ENCODE results near the gene DNAJC30. TPM values are rescaled to one million over a fixed set of nuclear protein-coding genes. Genes with fewer than 3 reads are reported as not detected.
A peak's percentile ranks its signal among the peaks of the same experiment; 100 is the strongest.

Gene DNAJC30
- total RNA-seq, 1 donor from 2014 or later = 2.7 TPM

DNA sequence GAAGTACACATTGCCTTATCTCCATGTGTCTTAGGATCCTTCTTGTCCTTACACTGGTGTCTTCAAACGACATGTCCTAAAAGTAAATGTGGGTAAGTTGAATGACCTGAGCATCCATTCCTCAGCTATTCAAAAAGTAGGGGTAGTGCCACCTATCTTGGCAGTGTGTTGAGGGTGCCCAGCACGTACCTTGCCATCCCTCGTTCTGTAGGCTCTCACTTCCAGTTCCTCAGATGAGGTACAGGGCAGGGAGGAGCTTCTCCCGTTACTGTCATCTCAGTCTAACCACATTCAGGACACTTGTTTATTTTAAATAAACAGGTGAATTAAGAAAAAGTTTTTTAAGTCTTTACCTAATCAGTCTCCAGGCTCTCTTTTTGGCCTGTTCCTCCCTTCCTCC, 13.1 kb upstream of the DNAJC30 start:
- H3K4me3 ChIP-seq (ENCODE audit: low read depth, low read length) = no peak overlapping the region
- no peak for DNase-seq (ENCODE audit: low read depth)
- TF ChIP-seq, protein P1, sequence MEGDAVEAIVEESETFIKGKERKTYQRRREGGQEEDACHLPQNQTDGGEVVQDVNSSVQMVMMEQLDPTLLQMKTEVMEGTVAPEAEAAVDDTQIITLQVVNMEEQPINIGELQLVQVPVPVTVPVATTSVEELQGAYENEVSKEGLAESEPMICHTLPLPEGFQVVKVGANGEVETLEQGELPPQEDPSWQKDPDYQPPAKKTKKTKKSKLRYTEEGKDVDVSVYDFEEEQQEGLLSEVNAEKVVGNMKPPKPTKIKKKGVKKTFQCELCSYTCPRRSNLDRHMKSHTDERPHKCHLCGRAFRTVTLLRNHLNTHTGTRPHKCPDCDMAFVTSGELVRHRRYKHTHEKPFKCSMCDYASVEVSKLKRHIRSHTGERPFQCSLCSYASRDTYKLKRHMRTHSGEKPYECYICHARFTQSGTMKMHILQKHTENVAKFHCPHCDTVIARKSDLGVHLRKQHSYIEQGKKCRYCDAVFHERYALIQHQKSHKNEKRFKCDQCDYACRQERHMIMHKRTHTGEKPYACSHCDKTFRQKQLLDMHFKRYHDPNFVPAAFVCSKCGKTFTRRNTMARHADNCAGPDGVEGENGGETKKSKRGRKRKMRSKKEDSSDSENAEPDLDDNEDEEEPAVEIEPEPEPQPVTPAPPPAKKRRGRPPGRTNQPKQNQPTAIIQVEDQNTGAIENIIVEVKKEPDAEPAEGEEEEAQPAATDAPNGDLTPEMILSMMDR (conservative IDR thresholded peaks at IDR 0.05; ENCODE audit: low read depth, low read length) = no peak

DNA sequence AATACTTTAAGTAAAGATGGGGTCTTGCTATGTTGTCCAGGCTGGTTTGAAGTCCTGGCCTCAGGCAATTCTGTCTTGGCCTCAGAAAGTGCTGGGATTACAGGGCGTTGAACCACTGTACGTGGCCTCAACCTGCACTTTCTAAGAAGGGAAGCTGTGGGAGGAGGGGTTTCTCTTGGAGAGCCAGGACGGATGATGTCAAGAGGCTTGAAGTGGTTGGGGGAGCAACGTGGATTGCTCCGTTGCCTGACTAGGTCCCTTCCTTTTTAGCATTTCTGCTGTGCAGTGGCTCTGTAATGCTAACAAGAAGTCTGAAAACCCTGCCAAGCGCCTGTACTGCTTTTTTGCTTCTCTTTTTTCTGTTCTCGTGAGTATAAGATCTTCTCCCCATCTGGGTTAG, 7.4 kb upstream of the DNAJC30 start:
- DNase-seq (ENCODE audit: low read depth) = no peak
- H3K4me3 ChIP-seq (ENCODE audit: low read depth, low read length) = no peak overlapping the region
- TF ChIP-seq, protein P1 (conservative IDR thresholded peaks at IDR 0.05; ENCODE audit: low read depth, low read length) = no peak

- DNase-seq (ENCODE audit: low read depth) = no peak
- no peak overlapping the region for H3K4me3 ChIP-seq (ENCODE audit: low read depth, low read length)
- TF ChIP-seq, protein P1 (conservative IDR thresholded peaks at IDR 0.05; ENCODE audit: low read depth, low read length) = no peak
Measured at GRCh38 chr7:73688288-73688687, 5.0 kb upstream of the DNAJC30 start.

GRCh38 chr7:73685311-73685710, 2.1 kb upstream of the DNAJC30 start:
- no peak for DNase-seq (ENCODE audit: low read depth)
- TF ChIP-seq, protein P1 (conservative IDR thresholded peaks at IDR 0.05; ENCODE audit: low read depth, low read length) = no peak
- H3K4me3 ChIP-seq (ENCODE audit: low read depth, low read length) = no peak overlapping the region

GRCh38 chr7:73683788-73684693, 788 bp upstream of the DNAJC30 start:
- TF ChIP-seq, protein P1 (conservative IDR thresholded peaks at IDR 0.05; ENCODE audit: low read depth, low read length) = no peak
- H3K4me3 ChIP-seq (ENCODE audit: low read depth, low read length) = peak overlapping the region; percentile 82
- DNase-seq (ENCODE audit: low read depth) = no peak

DNA sequence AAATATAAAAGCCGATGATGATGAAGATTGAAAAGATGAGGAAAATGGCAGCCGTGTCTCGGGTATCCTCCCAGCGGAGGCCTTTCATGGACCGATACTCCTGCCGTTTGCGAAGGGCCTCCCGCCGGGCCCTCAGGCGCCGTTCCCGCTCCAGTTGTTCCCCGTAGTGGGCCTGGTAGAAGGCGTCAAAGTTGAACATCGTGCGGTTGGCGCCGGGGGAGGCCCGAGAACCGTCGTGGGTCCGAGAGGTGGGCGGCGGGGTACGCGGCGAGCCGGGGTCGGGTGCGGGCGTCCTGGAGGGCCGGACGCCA, 553 bp downstream of the DNAJC30 start:
- TF ChIP-seq, protein P1 (conservative IDR thresholded peaks at IDR 0.05; ENCODE audit: low read depth, low read length) = no peak
- peak overlapping the region; percentile 82 for H3K4me3 ChIP-seq (ENCODE audit: low read depth, low read length)
- DNase-seq (ENCODE audit: low read depth) = no peak

GRCh38 chr7:73681031-73681430, 2.2 kb downstream of the DNAJC30 start:
- TF ChIP-seq, protein P1 (conservative IDR thresholded peaks at IDR 0.05; ENCODE audit: low read depth, low read length) = no peak
- peak overlapping the region; percentile 82 for H3K4me3 ChIP-seq (ENCODE audit: low read depth, low read length)
- peak; percentile 27 for DNase-seq (ENCODE audit: low read depth)
